Inflammatory macrophage treated with lipopolysaccharide for 1 hour (primary cell): Measurements from ENCODE around the gene CYYR1.

Source experiments
- DNase-seq, 2 donors: peaks; one replicate each; pipeline ENCODE4 v3.0.0-alpha.2; 2020 to 2022

The CYYR1 gene

GRCh38 chr21:26423511-26423910 lies 149.6 kb downstream of the CYYR1 start:
- no peak for DNase-seq

DNA sequence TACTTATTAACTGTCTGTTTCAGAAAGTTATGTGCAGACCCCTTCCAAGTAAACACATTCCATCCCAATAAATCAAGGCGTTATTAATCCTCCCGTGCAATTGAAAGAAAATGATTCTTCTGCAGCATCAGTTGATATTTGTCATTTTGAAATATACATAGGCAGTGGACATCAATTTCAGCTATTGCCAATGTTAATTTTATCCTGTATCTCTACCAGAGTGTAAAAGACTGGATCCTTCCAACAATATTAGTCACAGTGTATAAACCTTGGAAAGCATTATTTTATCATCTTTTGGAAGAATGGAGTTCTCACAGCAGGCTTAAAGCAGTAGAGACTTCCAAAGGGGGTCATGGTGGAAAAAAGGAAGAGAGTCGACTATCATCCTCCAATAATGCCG lies 150.4 kb downstream of the CYYR1 start:
- no peak for DNase-seq

- no peak for DNase-seq
Measured at GRCh38 chr21:26422138-26422537, 150.9 kb downstream of the CYYR1 start.

DNA sequence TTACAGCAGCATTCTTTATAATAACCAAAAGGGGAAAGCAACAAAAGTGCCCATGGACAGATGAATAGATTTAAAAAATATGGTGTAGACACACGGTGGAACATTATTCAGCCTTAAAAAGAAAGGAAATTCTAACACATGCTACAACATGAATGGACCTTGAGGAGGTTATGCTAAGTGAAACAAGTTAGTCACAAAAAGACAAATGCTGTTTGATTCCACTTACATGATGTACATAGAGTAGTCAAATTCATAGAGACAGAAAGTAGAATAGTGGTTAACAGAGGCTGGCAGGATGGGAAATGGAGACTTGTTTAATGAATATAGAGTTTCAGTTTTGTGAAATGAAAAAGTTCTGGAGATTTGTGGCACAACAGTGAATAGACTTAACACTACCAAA lies 151.4 kb downstream of the CYYR1 start:
- DNase-seq: no peak
